ENCODE measurements around the gene MTM1.

Gene MTM1

GRCh38 chrX:150655788-150656187 is 87.4 kb downstream of the MTM1 start:
- no peak for TF ChIP-seq ESRRG (CRISPR knock-in tag; IDR thresholded peaks at IDR 0.05)
- no peak for TF ChIP-seq CREB5 (CRISPR knock-in tag; IDR thresholded peaks at IDR 0.05; ENCODE audit: low read depth)
- no peak for TF ChIP-seq ZFP30 (CRISPR knock-in tag; IDR thresholded peaks at IDR 0.05)
- TF ChIP-seq ZNF70 (CRISPR knock-in tag; IDR thresholded peaks at IDR 0.05), result no peak
- TF ChIP-seq POU6F1 (CRISPR knock-in tag; IDR thresholded peaks at IDR 0.05; ENCODE audit: borderline replicate concordance, low read depth), result no peak
- no peak for TF ChIP-seq SNAI2 (CRISPR knock-in tag; IDR thresholded peaks at IDR 0.05)
- no peak for TF ChIP-seq PATZ1 (CRISPR knock-in tag; IDR thresholded peaks at IDR 0.05; ENCODE audit: borderline replicate concordance)
- no peak for TF ChIP-seq TSHZ2 (CRISPR knock-in tag; IDR thresholded peaks at IDR 0.05)
- no peak for TF ChIP-seq ARNTL (CRISPR knock-in tag; IDR thresholded peaks at IDR 0.05; ENCODE audit: borderline replicate concordance, low read depth)
- no peak for TF ChIP-seq TOX (CRISPR knock-in tag; IDR thresholded peaks at IDR 0.05; ENCODE audit: borderline replicate concordance)
- TF ChIP-seq GLIS3 (CRISPR knock-in tag; IDR thresholded peaks at IDR 0.05), result no peak
- no peak for TF ChIP-seq RARB (CRISPR knock-in tag; IDR thresholded peaks at IDR 0.05)
- no peak for TF ChIP-seq ZC3H10 (CRISPR knock-in tag; IDR thresholded peaks at IDR 0.05)
- TF ChIP-seq CSRNP3 (CRISPR knock-in tag; IDR thresholded peaks at IDR 0.05), result no peak
- no peak for TF ChIP-seq ZNF8 (CRISPR knock-in tag; IDR thresholded peaks at IDR 0.05)
- TF ChIP-seq PPARA (CRISPR knock-in tag; IDR thresholded peaks at IDR 0.05; ENCODE audit: borderline replicate concordance), result no peak
- TF ChIP-seq OSR1 (CRISPR knock-in tag; IDR thresholded peaks at IDR 0.05), result no peak
- TF ChIP-seq CSDC2 (CRISPR knock-in tag; IDR thresholded peaks at IDR 0.05), result no peak
- TF ChIP-seq ZFP3 (CRISPR knock-in tag; IDR thresholded peaks at IDR 0.05), result no peak
- no peak for TF ChIP-seq BACH2 (CRISPR knock-in tag; IDR thresholded peaks at IDR 0.05; ENCODE audit: borderline replicate concordance)
- ATAC-seq, result no peak

GRCh38 chrX:150663073-150663472 is 94.7 kb downstream of the MTM1 start:
- TF ChIP-seq PPARA (CRISPR knock-in tag; IDR thresholded peaks at IDR 0.05; ENCODE audit: borderline replicate concordance), result no peak
- TF ChIP-seq CREB5 (CRISPR knock-in tag; IDR thresholded peaks at IDR 0.05; ENCODE audit: low read depth), result no peak
- no peak for TF ChIP-seq ZNF70 (CRISPR knock-in tag; IDR thresholded peaks at IDR 0.05)
- TF ChIP-seq ZNF565 (CRISPR knock-in tag; conservative IDR thresholded peaks at IDR 0.05; ENCODE audit: low read depth), result no peak
- TF ChIP-seq OSR1 (CRISPR knock-in tag; IDR thresholded peaks at IDR 0.05), result no peak
- no peak for TF ChIP-seq PATZ1 (CRISPR knock-in tag; IDR thresholded peaks at IDR 0.05; ENCODE audit: borderline replicate concordance)
- TF ChIP-seq ARNTL (CRISPR knock-in tag; IDR thresholded peaks at IDR 0.05; ENCODE audit: borderline replicate concordance, low read depth), result no peak
- no peak for TF ChIP-seq TCF4 (CRISPR knock-in tag; IDR thresholded peaks at IDR 0.05; ENCODE audit: borderline replicate concordance)
- TF ChIP-seq GLIS3 (CRISPR knock-in tag; IDR thresholded peaks at IDR 0.05), result no peak
- ATAC-seq, result no peak
